T-helper 2 cell (primary cell): ENCODE measurements around the gene TMEM119.

Experiments
- DNase-seq, 5 experiments: peaks; one replicate each; pipeline versions ENCODE4 v3.0.0 to v3.0.0-alpha.2; 2012 to 2022

Gene TMEM119

DNA sequence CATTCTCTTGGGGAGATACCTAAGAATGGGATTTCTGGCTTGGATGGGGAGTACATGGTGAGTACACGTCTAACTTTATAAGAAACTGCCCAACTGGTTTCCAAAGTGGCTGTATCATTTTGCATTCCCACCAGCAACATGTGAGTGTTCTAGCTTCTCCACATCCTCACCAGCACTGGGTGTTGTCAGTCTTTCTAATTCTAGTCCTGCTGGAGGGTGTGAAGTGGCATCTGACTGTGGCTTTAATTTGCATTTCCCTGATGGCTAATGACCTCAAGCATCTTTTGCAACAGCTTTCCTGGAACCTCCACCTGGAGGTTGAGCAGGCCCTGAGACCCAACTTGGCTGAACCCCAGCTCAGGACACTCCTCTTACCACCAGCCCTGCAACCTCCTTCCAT, 18.0 kb upstream of the TMEM119 start:
- DNase-seq: no peak

DNA sequence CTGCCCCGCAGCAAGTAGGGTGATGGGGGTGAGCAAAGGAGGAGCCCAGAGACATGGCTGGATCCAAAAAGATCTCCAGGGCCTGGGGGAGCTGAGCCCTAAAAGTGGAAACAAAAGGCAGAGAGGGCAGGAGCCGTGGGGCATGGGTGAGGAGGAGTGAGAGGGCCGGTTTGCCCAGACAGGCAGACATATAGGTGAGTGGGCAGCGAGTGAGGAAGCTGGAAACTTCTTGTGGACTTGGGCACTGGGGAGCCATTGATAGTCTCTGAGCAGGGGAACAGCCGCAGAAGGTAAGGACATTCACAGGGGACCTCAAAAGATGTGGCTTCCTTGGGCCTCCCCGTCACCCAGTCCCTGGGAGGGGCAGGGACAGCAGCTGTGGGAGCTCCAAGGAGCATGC, 16.8 kb upstream of the TMEM119 start:
- DNase-seq: no peak

DNA sequence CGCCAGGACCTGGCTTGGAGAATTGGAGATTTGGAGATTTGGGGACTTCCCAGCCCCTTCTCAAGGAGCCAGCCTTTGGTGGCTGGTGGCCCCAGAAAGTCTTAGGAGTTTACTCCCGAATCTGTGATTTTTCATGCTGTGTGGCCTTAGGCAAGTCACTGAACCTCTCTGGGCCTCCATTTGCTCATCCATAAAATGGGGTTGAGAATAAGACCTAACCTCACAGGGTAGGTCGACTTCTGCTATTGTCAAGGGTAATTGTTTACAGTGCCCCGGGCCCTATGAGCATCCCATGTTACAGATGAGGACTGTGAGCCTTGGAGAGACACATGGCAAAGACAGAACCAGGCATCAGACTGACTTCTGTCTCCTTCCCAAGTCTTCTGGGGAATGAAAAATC, 16.2 kb upstream of the TMEM119 start:
- no peak for DNase-seq

DNA sequence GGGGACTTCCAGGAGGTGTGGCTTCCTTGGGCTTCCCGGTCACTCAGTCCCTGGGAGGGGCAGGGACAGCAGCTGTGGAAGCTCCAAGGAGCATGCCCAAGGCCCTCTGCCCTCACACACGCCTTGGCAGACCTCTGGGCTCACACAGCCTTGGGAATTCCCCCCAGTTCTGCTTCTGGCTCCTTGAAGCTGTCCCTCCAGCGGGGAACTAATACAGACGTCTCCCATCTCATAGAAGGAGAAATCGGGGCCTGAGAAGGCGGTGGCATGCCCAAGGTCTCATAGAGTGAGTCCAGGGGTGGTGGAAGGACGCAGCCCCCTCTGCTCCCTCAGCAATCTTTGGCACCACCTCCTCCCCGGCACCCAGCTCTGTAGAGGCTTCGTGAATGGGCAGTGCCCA, 15.7 kb upstream of the TMEM119 start:
- DNase-seq: no peak

DNA sequence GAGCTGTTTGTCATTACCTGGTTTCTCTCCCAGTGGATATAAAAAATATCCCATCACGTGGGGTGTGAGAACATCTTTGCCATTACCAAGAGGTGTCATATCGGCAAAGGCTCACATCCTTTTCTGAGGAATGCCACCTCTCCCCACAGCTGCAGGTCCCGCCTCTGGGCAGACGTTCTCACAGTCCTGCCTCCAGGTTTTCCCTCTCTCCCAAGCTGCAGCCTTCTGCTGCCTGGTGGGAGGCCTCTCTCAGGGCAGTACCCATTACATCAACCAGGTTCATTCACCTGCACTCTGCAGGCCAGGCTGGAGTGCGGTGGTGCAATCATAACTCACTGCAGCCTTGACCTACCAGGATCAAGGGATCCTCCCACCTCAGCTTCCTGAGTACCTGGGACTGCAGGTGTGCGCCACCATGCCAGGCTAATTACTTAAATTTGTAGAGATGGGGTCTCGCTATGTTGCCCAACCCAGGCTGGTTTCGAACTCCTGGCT, 15.0 kb upstream of the TMEM119 start:
- no peak for DNase-seq

DNA sequence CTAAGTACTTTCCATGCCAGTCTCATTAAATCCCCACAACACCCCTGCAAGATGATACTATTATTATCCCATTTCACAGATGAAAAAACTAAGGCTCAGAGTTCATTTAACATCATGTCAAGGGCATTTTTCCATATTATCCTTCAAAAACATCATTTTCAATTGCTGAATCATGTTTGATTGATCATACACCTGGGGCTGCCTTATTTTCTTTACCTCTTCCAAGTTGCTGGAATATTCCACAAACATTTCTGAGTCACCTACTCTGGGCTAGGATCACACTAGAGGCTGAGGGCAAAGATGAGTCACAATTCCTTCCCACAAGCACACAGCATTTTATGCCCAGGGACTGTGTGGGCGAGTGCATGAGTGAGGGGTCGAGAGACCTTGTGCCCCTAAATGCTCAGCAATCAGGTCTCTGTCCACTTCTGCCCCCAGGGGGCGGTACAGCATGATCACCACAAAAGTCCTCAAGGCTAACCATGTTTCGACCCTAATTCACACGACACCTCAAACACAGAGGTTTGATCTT, 14.1 kb upstream of the TMEM119 start:
- peak in 4 of 5 experiments; percentile 40 to 52 (median 44) for DNase-seq

DNA sequence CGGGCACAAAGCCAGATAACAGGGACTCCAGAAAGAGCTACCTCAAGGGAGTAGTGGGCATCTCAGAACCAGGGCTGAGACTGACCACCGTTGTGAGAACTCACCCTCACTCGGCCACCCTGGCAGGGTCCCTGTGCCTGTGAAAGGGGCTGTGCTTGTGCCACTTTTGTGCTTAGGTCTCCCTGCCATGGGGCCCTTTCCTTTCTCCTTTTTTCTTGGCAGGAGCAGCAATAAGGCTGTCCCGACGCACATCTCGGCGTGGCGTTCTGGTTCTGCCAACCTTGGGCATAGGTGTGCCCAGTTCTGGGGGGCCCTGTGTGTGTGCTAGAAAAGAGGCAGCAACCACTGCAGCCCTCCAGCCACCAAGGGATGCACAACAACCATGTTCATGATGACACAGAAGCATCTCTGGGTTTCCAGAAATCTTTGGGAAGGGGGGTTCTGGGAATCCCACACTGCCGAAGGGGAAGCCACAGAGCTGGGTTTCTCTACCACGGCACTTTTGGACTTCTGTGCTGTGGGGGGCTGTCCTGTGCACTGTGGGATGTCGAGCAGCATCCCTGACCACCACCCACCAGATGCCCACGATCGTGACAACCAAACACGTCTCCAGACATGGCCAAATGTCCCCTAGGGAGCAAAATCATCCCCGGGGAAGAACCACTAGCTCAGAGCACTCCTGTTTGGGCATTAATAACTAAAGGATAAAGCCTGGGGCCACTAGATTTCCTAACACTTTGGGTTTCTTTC, 13.1 kb upstream of the TMEM119 start:
- no peak for DNase-seq

DNA sequence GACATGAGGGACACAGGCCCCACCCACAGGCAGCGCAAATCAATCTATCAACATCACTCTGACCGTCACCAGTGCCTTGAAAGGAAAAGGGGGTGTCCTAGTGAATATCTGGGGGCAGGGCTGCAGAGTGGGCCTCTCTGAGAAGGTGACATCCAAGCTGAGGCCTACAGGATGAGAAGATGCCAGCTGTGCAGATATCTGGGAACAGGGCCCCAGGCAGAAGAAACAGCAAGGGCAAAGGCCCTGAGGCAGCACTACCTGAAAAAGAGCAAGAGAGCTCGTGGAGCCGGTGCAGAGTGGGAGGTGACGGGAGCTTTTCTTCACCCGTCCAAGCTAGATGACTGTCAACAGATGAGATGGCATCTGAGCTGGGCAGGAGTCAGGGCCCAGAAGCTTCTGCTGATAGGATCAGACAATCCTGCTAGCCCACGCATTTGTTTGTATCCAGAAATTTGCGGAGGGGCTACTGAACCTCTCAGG, 12.5 kb upstream of the TMEM119 start:
- no peak for DNase-seq

DNA sequence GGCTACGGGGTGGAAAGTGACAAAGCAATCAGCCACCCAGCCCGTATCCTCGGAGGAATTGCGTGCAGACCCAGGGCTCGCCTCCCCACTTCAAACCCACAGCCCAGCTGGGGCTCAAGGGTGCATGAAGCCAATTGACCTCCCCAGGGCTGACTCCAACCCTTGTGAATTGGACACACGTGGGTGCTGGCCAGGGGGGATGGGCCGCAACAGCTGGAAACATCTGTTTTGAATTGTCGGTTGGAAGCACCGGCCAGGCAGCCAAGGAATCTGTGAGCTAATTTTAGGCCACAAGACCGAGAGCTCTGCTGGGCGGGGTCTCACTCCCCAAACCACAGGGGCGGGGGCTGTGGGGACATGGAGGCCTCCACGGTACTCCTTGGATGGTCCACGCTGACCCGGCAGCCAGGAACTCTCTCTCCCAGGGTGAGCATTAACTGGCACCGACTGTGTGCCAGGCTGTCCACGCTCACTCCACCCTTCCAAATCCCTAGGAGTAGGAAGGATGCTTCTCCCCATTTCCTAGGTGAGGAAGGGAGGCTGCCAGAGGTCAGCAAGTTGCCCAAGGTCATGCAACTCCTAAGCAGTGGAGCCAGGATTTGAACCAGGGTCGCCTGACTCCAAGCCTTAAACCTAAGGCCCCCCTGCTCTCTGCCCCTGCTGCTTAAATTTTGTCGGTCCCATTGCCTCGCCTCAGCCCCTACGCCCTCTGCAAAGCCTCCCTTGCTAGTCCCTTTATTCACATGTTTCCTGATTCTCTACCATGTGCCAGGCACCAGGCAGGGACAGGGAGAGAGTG, 11.9 kb upstream of the TMEM119 start:
- no peak for DNase-seq

DNA sequence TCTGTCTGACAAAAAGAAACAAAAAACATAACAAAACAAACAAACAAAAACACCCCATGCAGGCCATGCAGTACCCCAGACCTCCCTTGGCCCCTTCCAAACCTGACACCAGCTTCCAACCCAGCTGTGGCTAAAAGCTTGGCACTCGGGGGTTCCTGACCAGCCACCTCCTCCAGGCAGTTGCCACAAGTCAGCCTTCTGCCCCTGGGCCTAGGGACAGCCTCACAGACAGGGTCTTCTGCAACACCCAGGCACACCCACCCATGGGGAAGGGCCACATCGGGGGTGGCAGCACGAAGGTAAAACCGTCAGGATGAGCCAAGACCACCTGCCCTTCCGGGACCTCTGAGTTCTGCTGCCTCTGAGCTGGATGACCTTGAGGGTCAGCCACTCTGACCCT, 10.7 kb upstream of the TMEM119 start:
- no peak for DNase-seq

DNA sequence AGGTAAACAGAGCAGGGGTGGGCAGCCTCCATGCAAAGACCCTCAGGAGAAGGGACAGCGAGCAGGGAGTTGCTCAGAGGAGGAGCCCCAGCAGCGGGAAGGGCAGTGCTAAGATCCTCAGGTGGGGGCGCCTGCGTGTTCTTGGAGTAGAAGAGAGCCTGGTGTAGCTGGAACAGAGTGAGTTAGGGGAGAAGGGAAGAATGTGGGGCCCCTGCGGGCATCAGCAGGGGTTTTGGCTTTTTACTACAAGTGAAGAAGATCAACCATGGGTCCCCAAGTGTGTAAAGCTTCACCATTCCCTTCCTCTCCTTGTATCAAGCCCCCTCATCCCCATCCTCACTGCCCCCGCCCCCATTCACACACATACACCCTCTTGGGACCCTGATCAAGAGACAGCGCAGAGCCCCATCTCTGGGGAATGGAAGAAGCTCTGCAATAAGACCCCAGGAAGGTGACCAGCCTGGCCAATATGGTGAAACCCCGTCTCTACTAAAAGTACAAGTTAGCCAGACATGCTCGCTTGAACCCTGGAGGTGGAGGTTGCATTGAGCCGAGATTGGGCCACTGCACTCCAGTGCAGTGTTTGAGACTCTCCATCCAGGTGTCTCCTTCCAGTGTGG, 10.2 kb upstream of the TMEM119 start:
- no peak for DNase-seq

DNA sequence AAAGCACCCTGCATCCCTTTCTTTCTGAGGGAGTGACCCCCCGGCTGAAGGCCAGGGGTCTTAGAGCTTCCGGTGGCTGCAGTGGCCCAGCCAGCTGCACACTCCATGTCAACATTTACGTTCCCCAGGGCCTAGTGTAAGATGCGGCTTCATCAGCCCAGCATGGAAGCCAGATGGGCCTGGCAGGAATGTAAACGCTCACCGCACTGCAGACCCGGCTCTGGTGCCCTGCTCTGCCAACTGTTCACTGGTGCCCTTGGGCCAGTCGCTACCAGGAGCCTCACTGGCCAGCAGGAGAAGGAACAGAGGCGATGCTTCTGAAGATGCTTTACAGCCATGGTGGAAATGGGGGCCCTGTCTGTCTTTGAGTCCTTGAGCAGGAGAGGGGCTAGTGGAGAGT, 8.6 kb upstream of the TMEM119 start:
- no peak for DNase-seq

DNA sequence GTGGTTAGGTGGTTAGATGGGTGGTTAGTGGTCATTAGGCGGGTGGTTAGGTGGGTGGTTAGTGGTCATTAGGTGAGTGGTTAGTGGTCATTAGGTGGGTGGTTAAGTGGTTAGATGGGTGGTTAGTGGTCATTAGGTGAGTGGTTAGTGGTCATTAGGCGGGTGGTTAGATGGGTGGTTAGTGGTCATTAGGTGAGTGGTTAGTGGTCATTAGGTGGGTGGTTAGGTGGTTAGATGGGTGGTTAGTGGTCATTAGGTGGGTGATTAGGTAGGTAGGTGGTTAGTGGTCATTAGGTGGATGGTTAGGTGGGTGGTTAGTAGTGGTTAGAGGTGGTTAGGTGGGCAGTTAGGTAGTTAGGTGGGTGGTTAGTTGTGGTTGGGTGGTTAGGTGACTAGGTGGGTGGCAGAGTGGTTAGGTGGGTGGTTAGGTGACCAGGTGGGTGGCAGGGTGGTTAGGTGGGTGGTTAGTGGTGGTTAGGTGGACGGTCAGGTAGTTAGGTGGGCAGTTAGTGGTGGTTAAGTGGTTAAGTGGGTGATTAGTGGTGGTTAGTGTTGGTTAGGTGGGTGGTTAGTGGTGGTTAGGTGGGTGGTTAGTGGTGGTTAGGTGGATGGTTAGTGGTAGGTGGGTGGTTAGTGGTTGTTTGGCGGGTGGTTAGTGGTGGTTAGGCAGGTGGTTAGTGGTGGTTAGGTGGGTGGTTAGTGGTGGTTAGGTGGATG, 8.0 kb upstream of the TMEM119 start:
- peak in 1 of 5 experiments; percentile 19 for DNase-seq

DNA sequence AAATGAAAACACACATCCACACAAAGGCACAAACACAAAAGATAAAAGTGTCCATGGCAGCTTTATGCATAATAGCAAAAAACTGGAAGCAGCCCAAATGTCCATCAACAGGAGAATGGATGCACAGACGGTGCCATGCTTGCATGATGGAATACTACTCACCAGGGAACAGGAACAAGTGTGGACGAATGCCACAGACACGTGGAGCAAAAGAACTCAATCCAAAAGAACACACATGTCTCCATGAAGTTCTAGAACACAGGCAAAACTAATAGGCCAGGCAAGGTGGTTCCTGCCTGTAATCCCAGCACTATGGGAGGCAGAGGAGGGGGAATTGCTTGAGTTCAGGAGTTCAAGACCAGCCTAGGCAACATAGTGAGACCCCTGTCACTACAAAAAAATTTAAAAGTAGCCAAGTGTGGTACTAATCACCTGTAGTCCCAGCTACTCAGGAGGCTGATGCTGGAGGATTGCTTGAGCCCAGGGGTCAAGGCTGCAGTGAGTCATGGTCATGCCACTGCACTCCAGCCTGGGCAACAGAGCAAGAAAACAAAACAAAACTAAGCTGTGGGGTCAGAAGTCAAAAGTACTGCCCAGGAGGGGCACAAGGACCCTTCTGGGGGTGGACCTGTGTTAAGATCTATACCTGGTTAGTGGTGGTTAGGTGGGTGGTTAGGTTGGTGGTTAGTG, 7.3 kb upstream of the TMEM119 start:
- DNase-seq: no peak

DNA sequence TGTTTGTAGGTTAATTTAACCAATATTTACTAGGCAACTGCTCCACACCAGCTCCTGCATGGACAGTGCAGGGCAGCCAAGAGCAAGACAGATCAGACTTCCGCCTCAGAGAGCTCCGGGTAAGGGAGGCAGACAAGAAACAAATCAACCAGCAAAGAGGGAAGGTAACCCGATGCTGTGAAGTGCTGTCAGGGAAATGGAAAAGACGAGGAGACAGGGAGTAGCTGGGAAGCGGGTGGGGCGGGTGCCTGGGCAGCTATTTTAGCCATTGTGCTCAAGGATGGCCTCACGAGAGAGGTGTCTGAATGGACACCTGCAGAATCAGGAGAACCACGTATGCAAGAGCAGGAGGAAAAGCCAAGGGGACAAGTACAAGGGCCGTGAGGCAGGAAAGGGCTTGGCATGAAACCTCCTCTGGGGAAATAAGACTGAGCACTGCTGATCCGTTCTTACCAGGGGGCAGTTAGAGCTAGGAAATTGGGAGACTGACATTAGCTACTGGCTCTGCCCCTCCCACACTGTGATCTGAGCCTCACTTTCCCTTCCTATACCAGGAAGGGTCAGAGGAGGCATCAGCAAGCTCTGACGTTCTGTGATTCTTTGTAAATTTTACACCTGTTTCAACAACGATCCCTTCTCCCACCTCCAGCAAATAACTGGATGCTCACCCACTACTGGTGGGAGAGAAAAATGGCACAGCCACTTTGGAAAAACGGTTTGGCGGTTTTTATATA, 6.5 kb upstream of the TMEM119 start:
- no peak for DNase-seq

DNA sequence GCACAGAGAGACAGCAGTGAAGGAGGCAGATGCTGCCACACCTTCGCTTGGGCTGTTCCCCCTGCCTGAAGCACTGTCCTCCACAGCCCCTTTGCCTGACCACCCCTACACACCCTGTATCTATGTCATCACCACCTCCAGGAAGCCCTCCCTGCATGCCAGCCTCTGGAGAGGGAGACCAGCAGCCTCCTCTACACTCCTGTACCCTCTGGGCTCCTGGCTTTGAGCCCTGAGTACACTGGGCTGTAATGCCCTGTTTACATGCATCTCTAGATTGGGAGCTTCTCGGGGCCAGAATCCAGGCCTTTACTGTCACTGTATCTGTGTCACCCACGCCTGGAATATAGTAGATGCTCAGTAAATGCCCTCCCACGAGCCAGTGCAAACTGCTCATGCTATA, 5.9 kb upstream of the TMEM119 start:
- DNase-seq: no peak

DNA sequence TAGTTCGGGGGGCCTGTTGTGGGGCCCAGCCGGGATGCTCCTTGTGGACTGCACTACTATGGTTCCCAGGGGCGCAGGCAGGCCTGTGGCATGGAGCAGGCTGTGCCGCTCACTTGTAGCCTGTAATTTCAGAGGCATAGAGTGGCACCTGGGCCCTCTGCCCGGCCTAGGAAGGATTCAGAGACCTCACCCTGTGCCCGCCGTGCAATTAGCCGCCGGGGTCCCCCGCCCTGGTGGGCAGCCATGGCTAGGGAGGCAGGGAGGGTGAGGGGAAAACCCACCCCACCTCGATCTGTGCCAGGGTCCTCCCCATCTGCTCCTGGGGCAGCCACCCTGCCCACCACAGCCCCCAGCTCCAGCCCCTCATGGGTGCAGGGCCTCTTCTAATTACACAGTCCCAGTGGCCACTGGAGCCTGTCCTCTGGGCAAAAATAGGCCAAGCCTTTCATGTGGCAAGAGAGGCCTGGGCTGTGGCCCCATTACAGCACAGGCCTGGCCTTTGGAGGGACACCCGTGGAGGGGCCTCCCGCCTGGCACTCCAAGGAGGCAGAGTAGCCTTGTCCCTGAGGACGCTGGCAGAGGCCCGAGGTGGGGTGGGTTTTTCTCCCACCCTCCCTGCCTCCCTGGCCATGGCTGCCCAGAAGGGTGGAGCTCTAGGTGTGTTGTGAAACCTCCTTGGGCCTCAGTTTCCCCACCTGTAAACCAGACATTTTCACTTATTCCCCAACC, 5.3 kb upstream of the TMEM119 start:
- DNase-seq: no peak

DNA sequence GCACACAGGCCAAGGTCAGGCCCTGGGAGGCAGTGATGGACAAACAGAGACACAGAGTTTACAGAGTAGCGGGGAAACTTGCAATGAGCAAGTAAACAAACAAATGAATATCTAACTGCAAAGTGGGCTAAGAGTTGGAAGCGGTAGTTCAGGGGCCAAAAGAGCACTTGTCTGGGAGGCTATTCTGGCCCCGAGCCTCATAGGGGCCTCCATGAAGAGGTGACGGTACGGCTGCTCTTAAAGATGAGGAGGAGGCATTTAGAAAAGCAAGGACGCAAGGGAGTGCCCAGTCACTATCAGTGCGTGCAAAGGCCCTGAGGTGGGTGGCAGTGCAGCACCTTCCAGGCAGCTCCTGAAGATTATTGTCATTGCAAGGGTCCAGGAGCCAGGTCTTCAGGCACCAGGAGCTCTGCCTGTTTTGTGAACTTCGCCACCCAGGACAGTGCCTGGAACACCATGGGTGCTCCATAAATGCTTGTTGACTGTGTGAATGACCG, 4.4 kb upstream of the TMEM119 start:
- no peak for DNase-seq

DNA sequence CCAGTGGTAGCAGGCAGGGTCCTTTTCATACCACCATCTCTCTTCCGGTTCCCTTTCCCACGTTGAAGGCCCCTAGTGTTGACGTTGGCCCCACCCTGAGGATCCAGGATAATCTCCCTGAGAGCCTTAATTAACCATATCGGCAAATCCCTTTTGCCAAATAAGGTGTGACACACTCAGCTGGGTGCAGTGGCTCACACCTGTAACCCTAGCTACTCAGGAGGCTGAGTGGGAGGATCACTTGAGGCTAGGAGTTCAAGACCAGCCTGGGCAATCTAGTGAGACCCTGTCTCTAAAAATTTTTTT, 2.8 kb upstream of the TMEM119 start:
- no peak for DNase-seq

DNA sequence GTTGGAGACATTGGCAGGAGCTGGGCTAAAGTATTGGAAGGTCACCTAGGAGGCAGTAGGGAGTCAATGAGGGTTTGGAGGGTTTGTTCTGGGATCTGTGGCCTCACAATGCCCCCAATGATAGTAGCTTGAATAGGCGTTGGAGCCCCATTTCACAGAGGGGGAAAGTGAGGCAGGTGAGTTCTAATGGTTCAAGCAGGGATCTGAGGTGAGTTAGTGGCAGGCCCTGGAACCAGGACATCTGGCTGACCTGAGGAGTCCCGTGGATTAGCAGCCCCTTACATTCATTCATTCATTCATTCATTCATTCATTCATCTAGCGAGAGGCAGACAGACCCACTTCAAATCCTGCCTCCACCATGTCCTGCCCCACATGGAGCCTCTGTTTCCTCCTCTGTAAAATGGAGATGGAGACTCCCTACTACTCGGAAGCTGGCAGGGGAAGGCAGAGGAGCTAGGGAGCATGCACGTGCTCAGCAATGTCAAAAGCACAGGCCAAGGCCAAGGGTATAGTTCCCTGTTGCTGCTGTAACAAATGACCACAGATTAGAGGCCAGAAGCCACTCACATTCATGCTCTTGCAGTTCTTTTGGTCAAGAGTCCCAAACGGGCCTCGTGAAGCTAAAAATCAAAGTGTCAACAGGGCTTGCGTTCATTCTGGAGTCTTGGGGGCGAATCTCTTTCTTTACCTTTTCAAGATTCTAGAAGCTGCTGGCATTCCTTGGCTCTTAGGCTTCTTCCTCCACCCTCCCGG, 2.2 kb upstream of the TMEM119 start:
- no peak for DNase-seq
